Measurements from ENCODE around the gene DGKI. TPM values are rescaled to one million over a fixed set of nuclear protein-coding genes. Genes with fewer than 3 reads are reported as not detected.

Gene DGKI
- total RNA-seq, 2 donors from 2014 or later, result 4.4 to 5.9 TPM

GRCh38 chr7:137545059-137545716 is 301.6 kb downstream of the DGKI start:
- Histone ChIP-seq H3K4me1 (no peaks in the 10 kb centered on the region), H3K4me3 (no peak overlapping the region), H3K27ac (no peak overlapping the region), H3K9me3 (no peaks in the 10 kb centered on the region), H3K36me3 (no peaks in the 10 kb centered on the region), H3K27me3 (no peaks in the 10 kb centered on the region)
- no peak for TF ChIP-seq CTCF (IDR thresholded peaks at IDR 0.05)
- DNase-seq (ENCODE audit: low spot score), result no peak

DNA sequence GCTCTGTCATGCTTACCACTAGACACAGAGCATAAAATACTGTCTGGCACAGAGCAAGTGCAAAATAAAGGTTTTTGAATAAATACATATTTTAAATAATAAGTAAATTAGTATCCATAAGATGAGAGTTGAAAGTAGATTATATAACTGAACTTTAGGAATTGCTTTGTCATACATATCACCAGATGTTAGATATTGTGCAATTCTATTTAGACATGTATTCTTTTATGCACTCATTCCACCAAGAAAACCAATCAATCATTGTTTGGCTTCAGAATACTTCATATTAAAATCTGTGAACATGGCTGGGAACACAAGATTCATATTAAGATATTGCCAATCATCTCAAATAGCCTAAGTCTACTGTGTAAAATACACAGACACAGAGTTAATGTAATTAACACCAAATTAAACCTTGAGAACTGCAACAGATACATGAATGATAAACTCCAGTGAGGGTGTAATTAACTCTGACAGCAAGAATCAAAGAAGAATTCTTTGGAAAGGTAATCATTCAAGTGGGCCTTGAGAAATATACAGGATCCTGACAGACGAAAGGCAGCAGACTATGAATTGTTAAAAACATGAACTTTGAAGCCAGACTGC is 302.2 kb downstream of the DGKI start:
- no peak for TF ChIP-seq CTCF (IDR thresholded peaks at IDR 0.05)
- Histone ChIP-seq H3K27me3 (no peaks in the 10 kb centered on the region), H3K4me3 (no peak overlapping the region), H3K27ac (no peak overlapping the region), H3K9me3 (no peaks in the 10 kb centered on the region), H3K36me3 (no peaks in the 10 kb centered on the region), H3K4me1 (no peaks in the 10 kb centered on the region)
- DNase-seq (ENCODE audit: low spot score), result no peak

DNA sequence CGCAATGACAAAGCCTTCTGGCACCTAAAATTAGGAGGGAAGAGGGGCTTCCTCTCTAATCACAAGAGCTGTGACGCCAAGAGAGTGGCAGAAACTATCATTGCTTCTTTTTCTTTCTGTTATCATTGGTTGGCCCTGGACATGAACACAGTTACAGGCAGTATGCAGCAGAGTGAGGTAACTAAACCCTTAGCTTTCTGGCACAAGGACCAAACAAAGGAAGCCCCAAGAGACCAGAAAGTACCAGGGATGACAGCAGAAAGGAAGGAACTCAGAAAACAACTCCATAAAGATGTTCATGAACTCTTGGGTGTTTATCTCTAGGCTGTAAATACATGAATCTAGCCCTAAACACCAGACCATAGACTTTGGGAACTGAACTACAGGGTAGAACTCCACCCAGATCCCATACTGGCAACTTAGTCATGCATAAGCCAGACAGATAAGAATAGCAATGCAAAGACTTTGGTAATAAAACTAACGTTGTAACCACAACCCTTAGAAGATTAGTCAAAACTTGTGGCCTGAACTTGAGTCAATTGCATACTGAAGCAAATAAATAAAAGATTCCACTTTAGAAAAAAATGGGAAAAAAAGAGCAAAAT is 307.6 kb downstream of the DGKI start:
- Histone ChIP-seq H3K4me3 (no peak overlapping the region), H3K36me3 (no peaks in the 10 kb centered on the region), H3K4me1 (no peaks in the 10 kb centered on the region), H3K27me3 (no peaks in the 10 kb centered on the region), H3K27ac (no peak overlapping the region), H3K9me3 (no peaks in the 10 kb centered on the region)
- TF ChIP-seq CTCF (IDR thresholded peaks at IDR 0.05), result no peak
- DNase-seq (ENCODE audit: low spot score), result no peak

GRCh38 chr7:137538361-137538762 is 308.4 kb downstream of the DGKI start:
- no peak for DNase-seq (ENCODE audit: low spot score)
- Histone ChIP-seq H3K27me3 (no peaks in the 10 kb centered on the region), H3K4me1 (no peaks in the 10 kb centered on the region), H3K27ac (no peak overlapping the region), H3K9me3 (no peaks in the 10 kb centered on the region), H3K36me3 (no peaks in the 10 kb centered on the region), H3K4me3 (no peak overlapping the region)
- no peak for TF ChIP-seq CTCF (IDR thresholded peaks at IDR 0.05)

GRCh38 chr7:137535579-137535978 is 311.2 kb downstream of the DGKI start:
- H3K27ac ChIP-seq, result no peak overlapping the region
- no peaks in the 10 kb centered on the region for H3K9me3 ChIP-seq

More at GRCh38 chr7:137535579-137535978, 311.2 kb downstream of the DGKI start:
- Histone ChIP-seq H3K4me3 (no peak overlapping the region), H3K4me1 (no peaks in the 10 kb centered on the region), H3K36me3 (no peaks in the 10 kb centered on the region), H3K27me3 (no peaks in the 10 kb centered on the region)
- DNase-seq (ENCODE audit: low spot score), result no peak
- TF ChIP-seq CTCF (IDR thresholded peaks at IDR 0.05), result no peak
